EH (cell line): Measurements from ENCODE around the gene ACTR1A.
A peak's percentile ranks its signal among the peaks of the same experiment; 100 is the strongest.
"Not testable (repeated sequence)": the region's sequence is repeated elsewhere in the genome, so short reads cannot be mapped to it uniquely, and the experiment has no call there.

Experiments used
- DNase-seq: peaks from one replicate; pipeline ENCODE4 v3.0.0-alpha.2; 2015; ENCODE audit warnings: low read depth

Gene ACTR1A

DNA sequence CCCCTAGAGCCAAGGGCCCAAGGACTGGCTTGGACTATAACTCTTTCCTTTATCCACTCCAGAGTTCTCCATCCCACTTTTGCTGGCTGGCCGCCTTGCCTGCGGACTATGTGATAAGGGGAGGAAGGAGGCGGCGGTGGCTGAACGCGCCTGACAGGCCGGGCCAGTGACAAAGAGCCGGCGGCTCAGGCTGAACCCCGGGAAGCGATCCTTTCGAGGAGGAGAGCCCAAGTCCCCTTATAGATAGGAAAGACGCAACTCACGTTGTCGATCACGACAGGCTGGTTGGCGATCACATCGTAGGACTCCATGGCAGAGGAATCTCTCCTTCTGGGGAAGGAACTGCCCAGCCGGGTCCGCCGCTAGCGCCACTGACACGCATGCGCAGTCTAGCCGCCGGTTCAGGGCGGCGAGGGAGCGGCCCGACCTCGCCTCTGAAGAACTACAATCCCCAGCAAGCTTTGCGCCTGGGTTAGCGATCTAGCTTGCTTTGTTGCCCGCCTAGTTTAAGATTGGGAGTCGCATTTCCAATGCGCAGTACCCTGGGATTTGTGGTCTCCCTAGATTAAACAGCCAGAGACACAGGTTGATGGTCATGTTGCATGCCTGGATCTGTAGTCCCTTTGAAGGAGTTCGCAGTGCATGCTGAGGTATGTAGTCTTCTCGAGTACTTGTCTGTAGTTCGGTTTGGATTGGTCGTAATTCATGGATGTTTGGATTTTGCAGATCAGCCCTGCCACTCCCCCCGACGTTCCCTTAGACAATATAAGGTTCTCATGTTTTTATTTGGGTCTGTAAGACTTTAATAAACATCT lies at the start of gene ACTR1A:
Gene ACTR1A, minus strand, starts transcription at position 376 of the 815 bp plus-strand sequence. Its CDS starts 65 bp downstream, at position 311.
- DNase-seq, result peak; percentile 100

DNA sequence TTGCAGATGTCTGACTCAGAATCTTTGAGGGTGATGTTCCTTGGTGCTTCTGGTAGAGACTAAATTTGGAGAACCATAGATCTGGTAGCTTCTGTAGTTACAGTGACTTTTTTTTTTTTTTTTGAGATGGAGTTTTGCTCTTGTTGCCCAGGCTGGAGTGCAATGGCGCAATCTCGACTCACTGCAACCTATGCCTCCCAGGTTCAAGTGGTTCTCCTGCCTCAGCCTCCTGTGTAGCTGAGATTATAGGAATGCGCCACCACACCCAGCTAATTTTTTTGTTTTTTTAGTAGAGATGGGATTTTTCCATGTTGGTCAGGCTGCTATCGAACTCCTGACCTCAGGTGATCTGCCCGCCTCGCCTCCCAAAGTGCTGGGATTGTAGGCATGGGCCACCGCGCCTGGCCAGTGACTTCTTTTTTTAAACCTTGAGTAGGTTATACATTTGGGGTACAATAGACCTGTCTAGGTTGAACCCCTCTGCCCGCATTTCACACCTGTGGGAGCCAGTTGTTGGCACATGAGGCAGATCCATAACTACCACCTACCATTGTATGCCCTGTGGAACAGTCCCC lies 48.2 kb upstream of the ACTR1A start:
- DNase-seq, result no peak

DNA sequence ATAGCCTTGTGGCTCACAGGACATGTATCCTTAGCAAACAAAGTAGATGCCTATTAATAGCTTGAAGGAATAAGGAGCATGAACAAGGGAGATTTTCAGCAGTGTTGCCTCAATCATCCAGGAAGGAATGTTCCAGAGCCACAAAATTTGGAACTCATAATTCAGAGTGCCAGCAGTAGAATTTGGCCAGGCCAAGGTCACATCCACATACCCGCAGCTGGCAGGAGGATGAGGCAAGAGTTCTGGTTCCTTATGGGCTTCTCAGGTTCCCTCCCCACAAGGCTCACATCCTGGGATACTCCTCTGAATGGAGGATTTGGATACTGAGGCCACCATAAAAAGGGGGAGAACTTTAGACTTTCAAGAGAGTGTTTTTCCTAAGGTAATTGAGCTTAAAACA lies 47.0 kb upstream of the ACTR1A start:
- DNase-seq, result peak; percentile 35

DNA sequence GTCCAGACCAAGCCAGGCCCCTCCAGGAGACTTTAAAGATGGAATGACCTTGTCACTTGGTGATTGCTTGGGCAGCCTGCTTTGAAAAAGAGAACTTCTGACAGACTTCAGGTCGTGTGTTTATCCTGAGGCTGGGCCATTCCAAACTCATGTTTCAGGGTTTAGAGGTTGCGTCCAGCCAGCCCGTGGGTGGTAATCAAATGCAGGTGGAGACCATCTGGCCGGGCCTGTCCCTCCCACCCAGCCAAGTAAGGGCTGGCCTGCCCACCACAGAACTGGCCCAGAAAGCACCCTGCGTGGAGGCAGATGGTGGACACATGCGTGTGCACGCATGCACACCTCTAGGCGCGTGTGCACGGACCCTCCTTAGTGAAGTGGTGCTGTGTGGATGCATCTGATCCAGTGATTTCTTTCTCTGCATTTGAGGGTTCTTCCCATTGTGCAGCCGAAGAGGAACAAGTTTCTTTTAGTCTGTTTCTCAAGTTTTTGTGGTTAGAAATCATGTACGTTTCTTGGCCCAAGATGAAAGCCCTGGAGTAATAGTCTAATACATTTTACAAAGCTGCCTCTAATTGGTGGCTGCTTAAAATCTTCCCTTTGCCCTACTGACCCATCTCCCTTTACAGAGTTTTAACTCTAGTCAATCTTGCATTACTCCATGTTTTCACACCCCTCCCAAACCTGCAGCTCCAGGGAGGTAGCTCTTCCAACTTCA lies 44.3 kb upstream of the ACTR1A start:
- DNase-seq, result peak; percentile 72

DNA sequence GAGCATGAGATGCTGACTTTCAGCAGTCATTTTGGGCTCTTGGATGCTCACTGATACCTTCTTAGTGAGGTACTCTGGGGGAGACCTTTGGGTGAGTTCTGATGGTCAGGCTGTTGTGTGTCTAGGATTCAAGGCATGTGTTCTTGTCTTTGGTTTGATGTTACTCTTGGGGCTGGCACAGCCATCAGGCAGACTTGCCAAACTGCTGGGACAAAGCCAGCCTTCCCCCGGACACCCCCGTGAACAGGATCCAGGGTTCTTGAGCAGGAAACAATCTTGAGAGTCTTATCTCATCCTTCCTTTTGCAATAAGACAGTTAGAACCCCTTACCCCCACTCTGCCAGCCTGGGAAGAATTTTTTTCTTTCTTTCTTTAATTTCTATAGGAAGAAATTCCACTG lies 43.5 kb upstream of the ACTR1A start:
- DNase-seq, result peak; percentile 14

DNA sequence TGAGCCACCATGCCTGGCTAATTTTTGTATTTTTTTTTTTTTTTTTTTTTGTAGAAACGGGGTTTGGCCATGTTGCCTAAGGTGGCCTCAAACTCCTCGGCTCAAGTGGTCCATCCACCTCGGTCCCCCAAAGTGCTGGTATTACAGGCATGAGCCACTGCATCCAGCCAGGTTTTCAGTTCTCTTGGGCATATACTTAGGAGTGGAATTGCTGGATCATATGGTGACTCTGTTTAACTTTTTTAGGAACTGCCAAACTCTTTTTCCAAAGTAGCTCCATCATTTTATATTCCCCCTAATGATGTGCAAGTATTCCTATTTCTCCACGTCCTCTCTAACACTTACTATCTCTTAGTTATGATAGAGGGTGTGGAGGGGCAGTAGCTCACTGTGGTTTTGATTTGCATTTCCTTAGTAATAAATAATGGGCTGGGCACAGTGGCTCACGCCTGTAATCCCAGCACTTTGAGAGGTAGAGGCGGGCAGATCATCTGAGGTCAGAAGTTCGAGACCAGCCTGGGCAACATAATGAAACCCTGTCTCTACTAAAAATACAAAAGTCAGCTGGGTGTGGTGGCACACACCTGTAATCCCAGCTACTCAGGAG lies 42.9 kb upstream of the ACTR1A start:
- no peak for DNase-seq

DNA sequence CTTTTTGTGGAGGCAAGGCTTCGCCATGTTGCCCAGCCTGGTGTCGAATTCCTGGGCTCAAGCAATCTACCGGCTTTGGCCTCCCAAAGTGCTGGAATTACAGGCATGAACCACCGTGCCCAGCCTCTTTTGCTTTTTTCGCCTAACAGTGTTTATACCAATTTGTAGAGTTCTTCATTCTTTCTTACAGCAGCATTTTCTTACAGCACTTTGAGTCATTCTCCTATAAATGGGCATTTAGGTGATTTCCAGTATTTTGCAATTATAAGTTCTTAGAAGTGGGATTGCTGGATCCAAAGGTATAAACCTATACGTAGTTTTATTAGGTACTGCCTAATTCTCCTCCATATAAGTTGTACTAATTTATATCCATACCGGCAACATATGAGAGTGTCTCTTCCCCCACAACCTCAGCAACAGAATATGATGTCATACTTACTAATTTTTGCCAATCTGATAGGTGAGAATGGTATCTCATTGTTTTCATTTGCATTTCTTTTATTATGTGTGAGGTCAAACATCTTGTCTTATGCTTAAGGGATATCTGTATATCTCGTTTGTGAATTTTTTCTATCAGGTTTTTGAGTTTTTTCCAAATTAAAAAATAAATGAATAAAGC lies 40.4 kb upstream of the ACTR1A start:
- peak; percentile 69 for DNase-seq

DNA sequence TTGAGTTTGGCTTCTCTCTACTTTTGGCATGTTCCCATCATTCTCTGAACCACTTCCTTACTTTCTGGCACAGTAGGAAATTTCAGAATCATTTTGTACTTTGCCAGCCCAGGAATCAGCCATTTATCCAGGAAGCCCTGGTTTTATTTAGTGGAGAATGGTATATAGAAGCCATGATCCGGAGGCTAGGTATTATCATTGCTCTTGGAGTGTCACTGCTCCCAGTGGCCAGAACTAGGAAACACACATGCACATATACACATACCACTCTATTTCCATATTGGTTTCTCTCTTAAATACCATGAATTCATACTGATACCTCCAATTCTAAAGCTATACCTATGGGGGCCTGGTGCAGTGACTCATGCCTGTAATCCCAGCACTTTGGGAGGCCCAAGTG lies 37.5 kb upstream of the ACTR1A start:
- peak; percentile 30 for DNase-seq

DNA sequence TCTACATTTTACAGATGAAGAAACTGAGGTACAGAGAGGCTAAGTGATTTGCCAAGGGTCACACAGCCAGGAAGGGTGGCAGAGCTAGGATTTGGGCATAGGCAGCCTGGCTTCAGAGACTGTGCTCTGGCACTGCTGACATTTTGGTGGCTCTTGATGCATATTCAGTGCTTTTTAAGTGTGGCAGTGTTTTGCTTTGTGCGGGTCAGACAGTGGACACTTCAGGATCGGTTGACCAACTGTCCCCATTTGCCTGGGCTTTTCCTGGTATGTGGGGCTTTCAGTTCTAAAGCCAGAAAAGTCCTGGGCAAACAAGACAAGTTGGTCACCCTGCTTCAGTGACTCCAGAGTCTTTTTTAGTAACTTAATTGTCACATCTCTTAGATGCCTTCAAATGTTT lies 36.3 kb upstream of the ACTR1A start:
- no peak for DNase-seq

DNA sequence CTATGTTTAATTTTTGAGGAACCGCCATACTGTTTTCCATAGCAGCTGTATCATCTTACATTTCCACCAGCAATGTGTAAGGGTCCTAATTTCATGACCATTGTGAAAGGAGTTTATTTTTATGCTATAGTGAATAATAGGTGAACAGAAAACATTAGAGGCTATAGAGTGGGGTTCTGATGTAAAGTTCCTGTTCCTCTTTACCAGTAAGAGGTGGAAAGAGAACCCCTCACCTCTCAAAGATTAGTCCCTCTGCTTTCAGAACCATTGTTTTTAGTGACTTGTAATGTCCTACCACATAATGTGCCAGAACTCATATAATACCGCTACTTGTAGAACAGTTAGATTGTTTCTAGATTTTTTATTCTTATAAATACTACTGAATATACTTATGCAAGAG lies 35.4 kb upstream of the ACTR1A start:
- DNase-seq, result no peak

DNA sequence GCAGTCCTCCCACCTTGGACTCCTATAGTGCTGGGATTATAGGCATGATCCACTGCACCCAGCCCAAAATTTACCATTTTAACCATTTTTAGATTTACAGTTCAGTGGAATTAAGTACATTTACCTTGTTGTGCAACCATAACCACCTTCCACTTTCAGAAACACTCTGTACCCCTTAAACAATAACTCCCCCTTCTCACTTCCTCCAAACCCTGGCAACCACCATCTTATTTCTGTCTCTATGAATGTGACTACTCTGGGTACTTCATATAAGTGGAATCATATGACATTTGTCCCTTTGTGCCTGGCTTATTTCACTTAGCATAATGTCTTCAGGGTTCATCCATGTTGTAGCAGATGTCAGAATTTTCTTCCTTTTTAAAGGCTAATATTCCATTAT lies 34.9 kb upstream of the ACTR1A start:
- DNase-seq, result no peak

DNA sequence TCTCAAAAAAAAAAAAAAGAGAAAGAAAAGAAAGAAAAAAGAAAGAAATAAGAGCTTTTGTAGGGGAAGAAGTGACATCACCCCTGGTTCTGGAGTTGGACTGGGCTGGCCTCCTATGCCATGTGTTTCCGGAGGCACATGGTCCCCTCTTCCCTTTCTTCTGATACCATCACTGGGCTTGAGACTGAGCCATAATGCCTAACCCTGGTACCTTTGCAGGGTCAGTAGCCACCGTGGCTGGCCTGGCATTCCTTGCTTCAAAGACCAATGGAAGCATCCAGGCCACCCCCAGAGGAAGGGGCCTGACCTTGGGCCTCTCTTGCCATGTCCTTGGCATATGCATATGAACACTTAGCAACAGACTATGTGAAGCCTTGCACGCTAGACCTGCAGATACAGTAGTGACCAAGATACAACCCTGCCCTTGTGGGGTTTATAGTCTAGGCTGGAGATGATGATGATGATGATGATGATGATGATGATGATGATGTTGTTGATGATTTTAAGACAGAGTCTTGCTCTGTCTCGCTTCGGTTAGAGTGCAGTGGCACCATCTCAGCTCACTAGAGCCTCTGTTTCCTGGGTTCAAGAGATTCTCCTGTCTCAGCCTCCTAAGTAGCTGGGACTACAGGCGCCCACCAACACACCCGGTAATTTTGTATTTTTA lies 33.1 kb upstream of the ACTR1A start:
- no peak for DNase-seq

DNA sequence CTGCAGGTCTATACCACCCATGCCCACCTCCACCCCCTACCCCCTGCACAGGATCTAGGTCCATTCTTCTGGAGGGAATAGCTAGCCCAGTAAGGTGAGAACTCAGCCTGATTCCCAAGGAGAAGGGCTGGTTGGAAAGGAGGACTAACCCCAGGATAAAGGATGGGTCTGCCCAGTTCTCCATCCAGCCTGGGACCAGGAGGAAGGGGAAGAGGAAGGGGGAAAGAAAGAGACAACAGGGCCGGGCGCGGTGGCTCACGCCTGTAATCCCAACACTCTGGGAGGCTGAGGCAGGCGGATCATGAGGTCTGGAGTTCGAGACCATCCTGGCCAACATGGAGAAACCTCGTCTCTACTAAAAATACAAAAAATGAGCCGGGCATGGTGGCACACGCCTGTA lies 32.5 kb upstream of the ACTR1A start:
- not testable (repeated sequence) for DNase-seq

DNA sequence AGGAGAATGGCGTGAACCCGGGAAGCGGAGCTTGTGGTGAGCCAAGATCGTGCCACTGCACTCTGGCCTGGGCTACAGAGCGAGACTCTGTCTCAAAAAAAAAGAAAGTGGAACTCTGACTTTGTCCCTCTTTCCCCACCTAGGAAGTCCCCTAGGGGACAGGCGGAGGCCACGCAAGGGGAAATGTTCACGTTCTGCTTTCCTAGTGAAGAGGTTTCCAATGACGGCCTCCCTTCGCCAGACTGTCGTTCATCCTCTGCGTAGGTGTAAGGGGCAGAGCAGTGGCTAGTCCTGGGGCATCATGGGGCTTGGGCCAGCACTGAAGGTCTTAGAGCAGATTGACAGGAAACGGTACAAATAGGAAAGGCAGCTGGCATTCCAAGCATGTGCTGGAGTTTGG lies 31.8 kb upstream of the ACTR1A start:
- no peak for DNase-seq

DNA sequence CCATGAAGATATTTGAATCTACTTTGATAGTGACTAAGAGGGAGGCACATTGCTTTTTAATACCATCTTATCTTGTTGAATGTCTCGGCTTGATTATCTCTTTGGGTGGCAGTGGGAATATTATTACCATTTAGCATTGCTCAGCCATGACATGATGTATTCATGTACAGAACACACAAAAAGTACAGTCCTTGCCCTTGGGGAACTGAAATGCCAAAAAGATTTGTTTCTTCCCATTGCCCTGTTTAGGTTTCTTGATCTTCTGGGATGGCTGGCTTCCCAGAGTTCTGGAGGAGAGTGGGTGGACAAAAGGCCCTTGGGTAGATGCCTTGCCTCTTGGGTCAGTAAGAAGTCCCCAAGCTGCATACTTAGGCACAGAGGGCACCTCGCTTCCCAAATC lies 25.0 kb upstream of the ACTR1A start:
- DNase-seq, result peak; percentile 16

DNA sequence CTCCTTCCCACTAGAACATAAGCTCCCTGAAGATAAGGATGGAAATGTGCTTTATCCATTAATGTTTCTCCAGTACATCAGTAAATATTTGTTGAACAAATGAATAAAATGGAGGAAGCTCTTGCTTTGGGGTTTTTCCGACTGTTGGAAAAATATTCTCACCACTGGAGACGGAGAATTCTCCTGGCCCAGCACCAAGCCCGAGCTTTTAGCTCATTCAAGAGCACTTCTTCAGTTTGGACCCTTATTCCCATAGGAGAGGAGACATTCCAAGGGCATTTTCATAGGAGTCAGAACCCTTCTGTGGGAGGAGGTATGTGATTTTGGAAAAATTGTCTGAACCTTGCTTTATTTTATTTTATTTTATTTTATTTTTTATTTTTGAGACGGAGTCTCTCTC lies 22.2 kb upstream of the ACTR1A start:
- DNase-seq, result no peak

DNA sequence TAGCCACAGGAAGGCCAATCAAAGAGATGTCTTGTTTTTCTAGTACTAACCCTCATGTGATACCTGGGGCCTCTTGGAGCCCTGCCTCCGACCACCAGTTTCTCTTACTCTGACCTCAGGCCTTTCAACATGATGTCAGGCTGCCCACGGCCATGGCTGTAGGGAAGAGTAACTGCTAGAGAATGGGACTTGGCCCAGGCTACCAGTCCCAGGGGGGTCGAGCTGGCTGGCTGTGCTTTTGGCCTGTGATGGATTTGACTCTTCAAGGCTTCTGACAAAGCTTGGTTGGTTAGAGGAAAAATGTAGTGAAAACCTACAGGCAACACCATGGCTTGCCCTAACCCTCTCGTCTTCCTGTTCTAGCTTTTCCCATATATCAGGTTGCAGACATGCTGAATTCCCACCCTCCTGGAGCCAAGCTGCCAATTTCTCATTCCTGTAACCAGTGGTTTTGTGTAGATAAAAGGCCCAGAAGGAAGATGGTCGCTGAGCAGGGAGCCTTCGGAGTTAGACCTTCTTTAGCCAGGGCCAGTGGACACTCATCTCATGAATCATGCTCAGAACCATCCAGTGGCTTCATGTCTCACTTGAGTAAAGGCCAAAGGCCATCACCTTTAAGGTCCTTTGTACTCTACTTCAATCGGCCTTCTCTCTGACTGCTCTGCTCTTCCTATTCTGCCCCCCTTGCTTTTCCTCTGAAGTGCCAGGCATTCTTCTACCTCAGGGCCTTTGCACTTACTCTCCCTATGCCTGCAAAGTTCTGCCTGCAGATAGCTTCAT lies 20.9 kb upstream of the ACTR1A start:
- DNase-seq, result peak; percentile 49

DNA sequence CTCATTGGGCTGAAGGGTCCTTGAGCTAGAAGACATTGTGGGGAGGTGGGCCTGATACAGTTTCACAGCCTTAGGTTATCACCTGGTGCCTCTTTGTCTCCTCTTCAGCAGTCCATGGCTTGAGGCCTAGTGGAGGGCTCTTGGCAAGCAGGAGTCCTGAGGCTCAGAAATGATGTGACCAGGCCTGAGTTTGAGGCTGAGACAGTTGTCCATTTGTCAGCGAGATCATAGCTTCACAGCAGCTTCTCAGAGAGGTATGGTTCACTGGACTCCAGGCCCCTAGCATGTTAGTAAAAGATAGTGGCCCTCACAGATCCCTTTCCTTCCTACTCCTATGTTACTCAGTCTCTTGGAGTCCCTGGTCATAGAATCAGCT lies 20.4 kb upstream of the ACTR1A start:
- no peak for DNase-seq

DNA sequence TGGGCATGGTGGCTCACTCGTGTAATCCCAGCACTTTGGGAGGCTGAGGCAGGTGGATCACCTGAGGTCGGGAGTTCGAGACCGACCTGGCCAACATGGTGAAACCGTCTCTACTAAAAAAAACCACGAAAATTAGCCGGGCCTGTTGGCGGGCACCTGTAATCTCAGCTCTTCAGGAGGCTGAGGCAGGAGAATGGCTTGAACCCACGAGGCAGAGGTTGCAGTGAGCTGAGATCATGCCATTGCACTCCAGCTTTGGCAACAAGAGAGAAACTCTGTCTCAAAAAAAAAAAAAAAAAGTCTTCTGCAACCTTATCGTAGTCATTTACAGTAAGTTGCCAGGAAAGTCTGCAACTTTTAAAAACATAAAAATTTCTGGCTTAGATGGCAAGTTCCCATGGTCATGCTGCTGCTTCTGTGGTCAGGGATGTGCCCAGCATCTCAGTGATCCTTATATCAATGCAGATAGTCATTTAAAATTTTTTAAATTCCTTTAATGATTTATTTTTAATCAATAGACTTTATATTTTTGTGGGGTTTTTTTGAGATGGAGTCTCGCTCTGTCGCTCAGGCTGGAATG lies 16.8 kb upstream of the ACTR1A start:
- no peak for DNase-seq

DNA sequence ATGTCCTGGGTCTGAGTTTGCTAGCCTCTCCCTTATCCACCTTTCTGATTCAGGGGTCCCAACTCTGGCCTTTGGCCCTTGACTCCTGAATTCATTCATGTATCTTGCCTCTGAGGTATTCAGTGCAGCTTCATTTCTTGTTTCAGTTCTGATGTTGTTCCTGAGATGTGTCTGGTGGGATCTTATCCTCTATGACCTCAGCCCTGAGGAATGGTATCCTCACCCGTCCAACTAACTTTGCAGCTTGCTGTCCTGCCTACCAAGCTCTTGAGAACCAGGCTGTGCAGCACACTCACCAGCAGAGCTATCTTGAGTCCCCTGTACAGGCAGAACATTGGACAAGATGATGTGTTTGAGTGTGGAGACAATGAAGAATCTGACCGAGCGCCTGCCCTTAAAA lies 15.0 kb upstream of the ACTR1A start:
- peak; percentile 83 for DNase-seq

DNA sequence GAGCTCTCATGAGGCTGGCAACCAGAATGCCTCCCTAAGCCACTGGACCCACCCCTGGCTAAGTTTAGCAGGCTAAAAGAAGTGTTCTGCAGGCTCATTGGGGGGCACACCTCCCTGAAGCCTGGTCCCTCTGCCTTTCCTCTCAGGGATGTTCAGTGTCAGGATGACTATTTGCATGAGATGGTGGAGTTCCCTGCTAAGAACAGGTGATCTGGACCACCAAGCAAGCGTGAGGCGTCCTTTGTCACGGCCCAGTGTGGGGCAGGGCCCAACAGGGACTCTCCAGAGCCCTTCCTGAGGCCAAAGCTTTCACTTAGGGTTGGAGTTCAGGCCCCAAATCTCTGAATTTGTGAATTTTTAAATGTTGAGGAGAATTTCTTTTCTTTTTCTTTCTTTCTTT lies 13.2 kb upstream of the ACTR1A start:
- DNase-seq, result no peak
